Measurements from ENCODE around the gene PDPK1. TPM values are rescaled to one million over a fixed set of nuclear protein-coding genes. Genes with fewer than 3 reads are reported as not detected.
"Not testable (repeated sequence)": the region's sequence is repeated elsewhere in the genome, so short reads cannot be mapped to it uniquely, and the experiment has no call there.

Gene PDPK1
- total and polyA plus RNA-seq, 4 donors: 12.1 to 28.1 (median 18.2) TPM

GRCh38 chr16:2614761-2615191, 77.0 kb downstream of the PDPK1 start:
- H3K36me3 ChIP-seq (ENCODE audit: control insufficient read depth in 4 of 4, insufficient read depth in 3 of 4, low read depth in 1 of 4, low read length in 3 of 4): peaks cover 4 to 18% (median 8%) of the 10 kb centered on the region in 4 donors
- H3K4me3 ChIP-seq (ENCODE audit: low read depth in 1 of 3, low read length in 3 of 3): no peak overlapping the region
- no peaks in the 10 kb centered on the region for H3K9me3 ChIP-seq (ENCODE audit: control insufficient read depth in 4 of 4, low read length in 3 of 4)
- no peak overlapping the region for H3K9ac ChIP-seq (ENCODE audit: low read depth in 1 of 2, low read length in 2 of 2)
- H3K27ac ChIP-seq (ENCODE audit: low read depth in 1 of 2, low read length in 2 of 2): no peak overlapping the region
- no peak for DNase-seq (ENCODE audit: low spot score)
- H3K4me1 ChIP-seq (ENCODE audit: control insufficient read depth in 4 of 4, insufficient read depth in 4 of 4, low read length in 3 of 4): no peaks in the 10 kb centered on the region
- 93% methylated on average over 15 of the region's 15 CpGs for WGBS
- TF ChIP-seq REST (IDR thresholded peaks at IDR 0.05) (no peak), RXRA (IDR thresholded peaks at IDR 0.05) (no peak), ATF3 (IDR thresholded peaks at IDR 0.05) (no peak), GABPA (IDR thresholded peaks at IDR 0.05 in 1 of 2, conservative IDR thresholded peaks at IDR 0.05 in 1 of 2) (no peak), SP1 (IDR thresholded peaks at IDR 0.05) (no peak)
- no peaks in the 10 kb centered on the region for H3K27me3 ChIP-seq (ENCODE audit: control insufficient read depth in 4 of 4, insufficient read depth in 4 of 4, low read length in 3 of 4)

GRCh38 chr16:2618964-2619363, 81.1 kb downstream of the PDPK1 start:
- H3K9ac ChIP-seq (ENCODE audit: low read depth in 1 of 2, low read length in 2 of 2); H3K27ac ChIP-seq (ENCODE audit: low read depth in 1 of 2, low read length in 2 of 2); H3K27me3 ChIP-seq (ENCODE audit: control insufficient read depth in 4 of 4, insufficient read depth in 4 of 4, low read length in 3 of 4); H3K9me3 ChIP-seq (ENCODE audit: control insufficient read depth in 4 of 4, low read length in 3 of 4); H3K4me1 ChIP-seq (ENCODE audit: control insufficient read depth in 4 of 4, insufficient read depth in 4 of 4, low read length in 3 of 4); DNase-seq (ENCODE audit: low spot score); H3K36me3 ChIP-seq (ENCODE audit: control insufficient read depth in 4 of 4, insufficient read depth in 3 of 4, low read depth in 1 of 4, low read length in 3 of 4); H3K4me3 ChIP-seq (ENCODE audit: low read depth in 1 of 3, low read length in 3 of 3): not testable (repeated sequence)
- WGBS: no CpG with 5 or more reads among the region's 20 CpGs

- WGBS: no CpG with 5 or more reads among the region's 12 CpGs
- H3K27me3 ChIP-seq (ENCODE audit: control insufficient read depth in 4 of 4, insufficient read depth in 4 of 4, low read length in 3 of 4); H3K4me3 ChIP-seq (ENCODE audit: low read depth in 1 of 3, low read length in 3 of 3); H3K9me3 ChIP-seq (ENCODE audit: control insufficient read depth in 4 of 4, low read length in 3 of 4); H3K9ac ChIP-seq (ENCODE audit: low read depth in 1 of 2, low read length in 2 of 2); H3K4me1 ChIP-seq (ENCODE audit: control insufficient read depth in 4 of 4, insufficient read depth in 4 of 4, low read length in 3 of 4); H3K36me3 ChIP-seq (ENCODE audit: control insufficient read depth in 4 of 4, insufficient read depth in 3 of 4, low read depth in 1 of 4, low read length in 3 of 4); DNase-seq (ENCODE audit: low spot score); H3K27ac ChIP-seq (ENCODE audit: low read depth in 1 of 2, low read length in 2 of 2): not testable (repeated sequence)
Observed at GRCh38 chr16:2619628-2620027, 81.8 kb downstream of the PDPK1 start.

GRCh38 chr16:2620870-2621269, 83.0 kb downstream of the PDPK1 start:
- H3K27me3 ChIP-seq (ENCODE audit: control insufficient read depth in 4 of 4, insufficient read depth in 4 of 4, low read length in 3 of 4); H3K9me3 ChIP-seq (ENCODE audit: control insufficient read depth in 4 of 4, low read length in 3 of 4); H3K9ac ChIP-seq (ENCODE audit: low read depth in 1 of 2, low read length in 2 of 2); H3K36me3 ChIP-seq (ENCODE audit: control insufficient read depth in 4 of 4, insufficient read depth in 3 of 4, low read depth in 1 of 4, low read length in 3 of 4); H3K4me3 ChIP-seq (ENCODE audit: low read depth in 1 of 3, low read length in 3 of 3); H3K27ac ChIP-seq (ENCODE audit: low read depth in 1 of 2, low read length in 2 of 2); H3K4me1 ChIP-seq (ENCODE audit: control insufficient read depth in 4 of 4, insufficient read depth in 4 of 4, low read length in 3 of 4); DNase-seq (ENCODE audit: low spot score): not testable (repeated sequence)
- WGBS: no CpG with 5 or more reads among the region's 15 CpGs

GRCh38 chr16:2621395-2621794, 83.6 kb downstream of the PDPK1 start:
- not testable (repeated sequence) for H3K36me3 ChIP-seq (ENCODE audit: control insufficient read depth in 4 of 4, insufficient read depth in 3 of 4, low read depth in 1 of 4, low read length in 3 of 4); H3K4me3 ChIP-seq (ENCODE audit: low read depth in 1 of 3, low read length in 3 of 3); H3K27ac ChIP-seq (ENCODE audit: low read depth in 1 of 2, low read length in 2 of 2); H3K9me3 ChIP-seq (ENCODE audit: control insufficient read depth in 4 of 4, low read length in 3 of 4); H3K9ac ChIP-seq (ENCODE audit: low read depth in 1 of 2, low read length in 2 of 2); H3K4me1 ChIP-seq (ENCODE audit: control insufficient read depth in 4 of 4, insufficient read depth in 4 of 4, low read length in 3 of 4); DNase-seq (ENCODE audit: low spot score); H3K27me3 ChIP-seq (ENCODE audit: control insufficient read depth in 4 of 4, insufficient read depth in 4 of 4, low read length in 3 of 4)
- 93% methylated on average over 4 of the region's 8 CpGs for WGBS

GRCh38 chr16:2627075-2627474, 89.3 kb downstream of the PDPK1 start:
- not testable (repeated sequence) for H3K36me3 ChIP-seq (ENCODE audit: control insufficient read depth in 4 of 4, insufficient read depth in 3 of 4, low read depth in 1 of 4, low read length in 3 of 4)
- no CpG with 5 or more reads among the region's 6 CpGs for WGBS

GRCh38 chr16:2631203-2631602, 93.4 kb downstream of the PDPK1 start:
- H3K4me1 ChIP-seq (ENCODE audit: control insufficient read depth in 4 of 4, insufficient read depth in 4 of 4, low read length in 3 of 4); H3K27me3 ChIP-seq (ENCODE audit: control insufficient read depth in 4 of 4, insufficient read depth in 4 of 4, low read length in 3 of 4); H3K4me3 ChIP-seq (ENCODE audit: low read depth in 1 of 3, low read length in 3 of 3); H3K36me3 ChIP-seq (ENCODE audit: control insufficient read depth in 4 of 4, insufficient read depth in 3 of 4, low read depth in 1 of 4, low read length in 3 of 4); H3K9me3 ChIP-seq (ENCODE audit: control insufficient read depth in 4 of 4, low read length in 3 of 4); DNase-seq (ENCODE audit: low spot score); H3K27ac ChIP-seq (ENCODE audit: low read depth in 1 of 2, low read length in 2 of 2); H3K9ac ChIP-seq (ENCODE audit: low read depth in 1 of 2, low read length in 2 of 2): not testable (repeated sequence)
- WGBS: no CpG with 5 or more reads among the region's 11 CpGs

More at GRCh38 chr16:2627075-2627474, 89.3 kb downstream of the PDPK1 start:
- not testable (repeated sequence) for H3K9ac ChIP-seq (ENCODE audit: low read depth in 1 of 2, low read length in 2 of 2); H3K4me3 ChIP-seq (ENCODE audit: low read depth in 1 of 3, low read length in 3 of 3); H3K9me3 ChIP-seq (ENCODE audit: control insufficient read depth in 4 of 4, low read length in 3 of 4); DNase-seq (ENCODE audit: low spot score); H3K27me3 ChIP-seq (ENCODE audit: control insufficient read depth in 4 of 4, insufficient read depth in 4 of 4, low read length in 3 of 4); H3K4me1 ChIP-seq (ENCODE audit: control insufficient read depth in 4 of 4, insufficient read depth in 4 of 4, low read length in 3 of 4); H3K27ac ChIP-seq (ENCODE audit: low read depth in 1 of 2, low read length in 2 of 2)
